Prostate gland (tissue), 2 donors: ENCODE results near the gene GFRA1.

Experiments used
- CTCF ChIP-seq, 4 experiments: fragments of 200-600 bp in 2 of 4; fragments of 450-650 bp in 2 of 4; sonication (generic) in 2 of 4; IDR thresholded peaks; 1 replicate in 3 of 4; 2 replicates in 1 of 4; pipeline ENCODE4 v1.5.1; 2016 to 2019; ENCODE audit warnings: antibody characterized with exemption in 4 of 4, mild to moderate bottlenecking in 2 of 4, moderate library complexity in 2 of 4
- POLR2A ChIP-seq: fragments of 450-650 bp; IDR thresholded peaks from one replicate; pipeline ENCODE4 v1.6.1; 2016; ENCODE audit warnings: antibody characterized with exemption, mild to moderate bottlenecking
- POLR2AphosphoS5 ChIP-seq: sonication (generic); formaldehyde crosslinking; IDR thresholded peaks from one replicate; pipeline ENCODE4 v1.6.1; 2017; ENCODE audit warnings: antibody characterized with exemption

- TF ChIP-seq CTCF (IDR thresholded peaks at IDR 0.05) (no peak), POLR2AphosphoS5 (no peak), POLR2A (no peak)
Measured at GRCh38 chr10:116133634-116134033, 139.4 kb downstream of the GFRA1 start.
